ENCODE data around the gene NINJ2.

GRCh38 chr12:611721-612120 lies 51.5 kb downstream of the NINJ2 start:
- TF ChIP-seq CTCF (IDR thresholded peaks at IDR 0.05) (no peak), POLR2A (IDR thresholded peaks at IDR 0.05) (no peak)
